HFFc6 (cell line): ENCODE measurements around the gene ACOT9. TPM values are rescaled to one million over a fixed set of nuclear protein-coding genes. Genes with fewer than 3 reads are reported as not detected.
A peak's percentile ranks its signal among the peaks of the same experiment; 100 is the strongest.

Experiments used
- DNase-seq: peaks from one replicate; pipeline ENCODE4 v3.0.0-alpha.2; 2018
- H3K27ac Mint-ChIP-seq: 2 replicates; pipeline ENCODE4 v1.8.0; 2020; ENCODE audit warnings: mild to moderate bottlenecking, mixed read lengths
- H3K27me3 Mint-ChIP-seq: 2 replicates; pipeline ENCODE4 v1.8.0; 2021; ENCODE audit warnings: mild to moderate bottlenecking, moderate library complexity, mixed read lengths; ENCODE audit not compliant: insufficient read depth
- H3K36me3 Mint-ChIP-seq: 2 replicates; pipeline ENCODE4 v1.8.0; 2021; ENCODE audit warnings: low read depth, mixed read lengths
- H3K4me1 Mint-ChIP-seq: 2 replicates; pipeline ENCODE4 v1.8.0; 2020; ENCODE audit warnings: low read depth, mixed read lengths
- H3K4me3 Mint-ChIP-seq: 2 replicates; pipeline ENCODE4 v1.8.0; 2020; ENCODE audit warnings: mild to moderate bottlenecking, moderate library complexity, mixed read lengths
- H3K9me3 Mint-ChIP-seq: 2 replicates; pipeline ENCODE4 v1.8.0; 2020; ENCODE audit warnings: mild to moderate bottlenecking, mixed read lengths
- total RNA-seq, 6 experiments: library from RNA; stranded (reverse); fragmentation: NEBNext Ultra II Directional; extraction: Animal tissue kit (Norgen Biotek cat#: 25700); gene quantifications; 2 replicates in 1 of 6; 3 replicates in 5 of 6; pipeline ENCODE4 v1.2.3, GENCODE V29; 2021
- TF ChIP-seq, protein P1 (sequence below): fragments of 200-600 bp; sonication (generic); IDR thresholded peaks from 2 replicates; pipeline ENCODE4 v1.5.0; 2021; ENCODE audit warnings: antibody characterized with exemption, mild to moderate bottlenecking

Gene ACOT9
- total RNA-seq, 6 experiments from 2014 or later: 49.1 to 52.8 (median 50.3) TPM

DNA sequence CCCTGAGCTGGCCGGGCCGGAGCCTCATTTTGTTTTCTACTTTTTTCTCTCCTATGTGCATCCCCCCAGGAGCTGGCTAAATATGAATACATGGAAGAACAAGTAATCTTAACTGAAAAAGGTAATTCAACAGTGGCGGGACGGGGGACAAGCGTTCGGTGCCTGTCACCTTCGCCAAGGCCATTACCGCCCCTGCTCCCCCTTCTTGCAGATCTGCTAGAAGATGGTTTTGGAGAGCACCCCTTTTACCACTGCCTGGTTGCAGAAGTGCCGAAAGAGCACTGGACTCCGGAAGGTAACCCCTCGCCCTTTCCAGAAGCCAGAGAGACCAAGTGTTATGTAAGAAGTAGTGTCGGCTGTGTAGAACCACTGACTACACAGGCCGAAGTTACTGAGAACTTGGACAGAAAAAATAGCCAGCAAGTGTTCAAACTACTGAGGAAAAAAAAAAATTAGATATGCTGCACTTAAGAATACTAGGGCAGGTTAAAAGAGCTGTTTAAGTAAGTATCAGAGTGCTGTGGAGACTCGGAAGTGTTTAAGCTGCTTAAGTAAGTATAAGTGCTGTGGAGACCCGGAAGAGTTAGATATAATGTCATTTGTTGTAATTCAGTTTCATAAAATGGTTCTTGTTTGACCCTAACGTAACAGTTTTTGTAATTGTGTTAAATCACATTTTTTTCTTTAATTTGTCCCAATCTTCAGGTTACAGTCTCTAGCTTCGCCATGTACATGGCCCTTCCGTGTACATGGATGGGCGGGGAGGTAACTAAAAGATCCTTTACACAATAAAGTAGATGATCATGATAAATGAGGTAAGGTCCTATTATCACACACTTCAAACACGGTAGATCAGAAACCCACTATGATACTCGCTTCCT is 40.8 kb upstream of the ACOT9 start:
- H3K27me3 Mint-ChIP-seq: peaks cover 8% of the 10 kb centered on the region; the same call in 1 of the 2 replicates
- peaks cover 24% of the 10 kb centered on the region for H3K36me3 Mint-ChIP-seq
- peak overlapping the region; percentile 98 for H3K27ac Mint-ChIP-seq
- peaks cover 10% of the 10 kb centered on the region; the same call in 1 of the 2 replicates for H3K9me3 Mint-ChIP-seq
- DNase-seq: no peak
- peak overlapping the region; percentile 95 for H3K4me3 Mint-ChIP-seq
- TF ChIP-seq, protein P1, sequence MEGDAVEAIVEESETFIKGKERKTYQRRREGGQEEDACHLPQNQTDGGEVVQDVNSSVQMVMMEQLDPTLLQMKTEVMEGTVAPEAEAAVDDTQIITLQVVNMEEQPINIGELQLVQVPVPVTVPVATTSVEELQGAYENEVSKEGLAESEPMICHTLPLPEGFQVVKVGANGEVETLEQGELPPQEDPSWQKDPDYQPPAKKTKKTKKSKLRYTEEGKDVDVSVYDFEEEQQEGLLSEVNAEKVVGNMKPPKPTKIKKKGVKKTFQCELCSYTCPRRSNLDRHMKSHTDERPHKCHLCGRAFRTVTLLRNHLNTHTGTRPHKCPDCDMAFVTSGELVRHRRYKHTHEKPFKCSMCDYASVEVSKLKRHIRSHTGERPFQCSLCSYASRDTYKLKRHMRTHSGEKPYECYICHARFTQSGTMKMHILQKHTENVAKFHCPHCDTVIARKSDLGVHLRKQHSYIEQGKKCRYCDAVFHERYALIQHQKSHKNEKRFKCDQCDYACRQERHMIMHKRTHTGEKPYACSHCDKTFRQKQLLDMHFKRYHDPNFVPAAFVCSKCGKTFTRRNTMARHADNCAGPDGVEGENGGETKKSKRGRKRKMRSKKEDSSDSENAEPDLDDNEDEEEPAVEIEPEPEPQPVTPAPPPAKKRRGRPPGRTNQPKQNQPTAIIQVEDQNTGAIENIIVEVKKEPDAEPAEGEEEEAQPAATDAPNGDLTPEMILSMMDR: no peak
- H3K4me1 Mint-ChIP-seq: peaks cover 39% of the 10 kb centered on the region

DNA sequence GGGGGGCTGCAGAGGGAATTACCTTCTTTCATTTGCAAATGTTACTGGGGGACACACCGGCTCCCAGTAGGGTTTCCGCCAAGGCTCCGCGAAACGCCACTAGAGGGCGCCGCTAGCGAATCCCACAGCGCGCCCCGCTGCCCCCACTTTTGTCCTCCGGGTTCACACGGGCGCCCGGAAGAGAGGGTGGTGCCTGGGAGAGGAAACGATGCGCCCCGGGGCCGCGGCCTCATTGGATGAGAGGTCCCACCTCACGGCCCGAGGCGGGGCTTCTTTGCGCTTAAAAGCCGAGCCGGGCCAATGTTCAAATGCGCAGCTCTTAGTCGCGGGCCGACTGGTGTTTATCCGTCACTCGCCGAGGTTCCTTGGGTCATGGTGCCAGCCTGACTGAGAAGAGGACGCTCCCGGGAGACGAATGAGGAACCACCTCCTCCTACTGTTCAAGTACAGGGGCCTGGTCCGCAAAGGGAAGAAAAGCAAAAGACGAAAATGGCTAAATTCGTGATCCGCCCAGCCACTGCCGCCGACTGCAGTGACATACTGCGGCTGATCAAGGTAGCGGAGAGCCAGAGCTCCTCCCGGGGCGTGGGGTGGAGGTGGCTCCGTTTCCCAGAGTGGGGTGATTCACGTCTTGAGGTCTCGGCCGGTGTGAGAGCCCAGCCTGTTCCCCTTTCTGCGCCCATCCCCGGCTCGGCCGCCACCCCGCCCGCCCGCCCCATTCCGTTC is 40.0 kb upstream of the ACOT9 start, which contains the start of gene SAT1:
Gene SAT1, plus strand, starts transcription at position 311 of the 726 bp plus-strand sequence. Its CDS starts 179 bp downstream, at position 490.
- peak; percentile 92 for DNase-seq
- Mint-ChIP-seq H3K4me3 (peak within 1 kb of the TSS; percentile 95), H3K27ac (peak within 1 kb of the TSS; percentile 98), H3K4me1 (peaks cover 40% of the 10 kb centered on the region), H3K9me3 (peaks cover 10% of the 10 kb centered on the region; the same call in 1 of the 2 replicates), H3K36me3 (peaks cover 24% of the 10 kb centered on the region), H3K27me3 (peaks cover 8% of the 10 kb centered on the region; the same call in 1 of the 2 replicates)
- TF ChIP-seq, protein P1: peak; percentile 89

DNA sequence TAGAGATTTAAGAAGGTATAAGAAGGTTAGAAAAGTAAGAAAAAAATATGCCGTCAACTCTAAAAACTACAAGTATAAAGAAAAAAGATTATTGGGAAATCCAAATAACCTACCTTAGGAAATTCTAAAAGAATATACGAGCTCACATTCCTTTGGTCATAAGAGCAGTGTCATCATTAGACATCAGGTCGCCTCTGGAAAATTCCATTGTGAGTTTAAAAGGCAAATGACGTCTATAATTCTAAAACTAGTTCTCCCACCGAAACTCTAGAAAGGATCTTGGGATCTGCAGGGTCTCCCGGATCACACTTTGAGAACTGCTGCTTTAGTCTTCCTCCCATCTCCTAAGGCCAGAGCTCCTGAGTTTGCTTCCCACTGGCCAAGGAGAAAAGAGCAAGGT is 39.4 kb upstream of the ACOT9 start:
- peaks cover 8% of the 10 kb centered on the region; the same call in 1 of the 2 replicates for H3K27me3 Mint-ChIP-seq
- TF ChIP-seq, protein P1: no peak
- H3K4me1 Mint-ChIP-seq: peaks cover 40% of the 10 kb centered on the region
- peak overlapping the region; percentile 65 for H3K4me3 Mint-ChIP-seq
- peaks cover 10% of the 10 kb centered on the region; the same call in 1 of the 2 replicates for H3K9me3 Mint-ChIP-seq
- peak overlapping the region; percentile 98 for H3K27ac Mint-ChIP-seq
- H3K36me3 Mint-ChIP-seq: peaks cover 24% of the 10 kb centered on the region
- DNase-seq: no peak

DNA sequence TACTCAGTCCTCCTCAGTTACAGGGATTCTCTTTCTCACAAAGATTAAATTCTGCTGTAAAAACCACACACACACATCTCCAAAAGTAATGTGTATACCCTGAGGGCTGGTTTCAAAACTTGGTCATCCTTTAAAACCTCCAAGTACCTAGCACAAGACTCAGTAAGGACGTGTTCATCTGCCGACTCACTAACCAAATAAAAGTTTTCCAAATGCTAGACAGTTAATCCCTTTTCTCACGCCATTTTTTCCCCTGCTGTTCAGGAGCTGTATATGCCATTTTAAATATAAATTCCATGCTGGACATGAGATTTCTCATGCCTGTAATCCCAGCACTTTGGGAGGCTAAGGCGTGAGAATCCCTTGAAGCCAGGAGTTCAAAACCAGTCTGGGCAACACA is 35.9 kb upstream of the ACOT9 start:
- Mint-ChIP-seq H3K36me3 (peaks cover 6% of the 10 kb centered on the region), H3K9me3 (peaks cover 5% of the 10 kb centered on the region; the same call in 1 of the 2 replicates), H3K27ac (peak overlapping the region; percentile 78), H3K4me1 (peaks cover 21% of the 10 kb centered on the region), H3K4me3 (no peak overlapping the region), H3K27me3 (peaks cover 10% of the 10 kb centered on the region; the same call in 1 of the 2 replicates)
- peak; percentile 94 for DNase-seq
- TF ChIP-seq, protein P1: peak; percentile 61

DNA sequence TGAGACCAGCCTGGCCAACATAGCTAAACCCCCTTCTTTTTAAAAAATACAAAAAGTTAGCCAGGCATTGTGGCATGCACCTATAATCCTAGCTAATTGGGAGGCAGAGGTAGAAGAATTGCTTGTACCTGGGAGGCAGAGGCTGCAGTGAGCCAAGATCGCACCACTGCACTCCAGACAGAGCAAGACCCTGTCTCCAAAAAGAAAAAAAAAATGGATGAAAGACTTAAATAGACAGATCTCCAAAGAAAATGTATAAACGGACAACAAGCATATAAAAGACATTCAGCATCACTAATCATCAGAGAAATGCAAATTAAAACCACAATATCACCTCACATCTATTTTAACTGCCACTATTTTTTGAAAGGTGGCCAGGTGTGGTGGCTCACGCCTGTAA is 33.3 kb upstream of the ACOT9 start:
- no peaks in the 10 kb centered on the region for H3K9me3 Mint-ChIP-seq
- H3K4me1 Mint-ChIP-seq: peaks cover 7% of the 10 kb centered on the region
- H3K36me3 Mint-ChIP-seq: no peaks in the 10 kb centered on the region
- DNase-seq: no peak
- H3K4me3 Mint-ChIP-seq: no peak overlapping the region
- TF ChIP-seq, protein P1: no peak
- no peak overlapping the region for H3K27ac Mint-ChIP-seq
- peaks cover 2% of the 10 kb centered on the region; the same call in 1 of the 2 replicates for H3K27me3 Mint-ChIP-seq
